Measurements from ENCODE around the gene CDH22. TPM values are rescaled to one million over a fixed set of nuclear protein-coding genes. Genes with fewer than 3 reads are reported as not detected.

Gene CDH22
- total and polyA plus RNA-seq, 5 experiments from 2014 or later = not detected

- Mint-ChIP-seq H3K9me3 (no peaks in the 10 kb centered on the region), H3K27me3 (peaks cover 47 to 86% (median 70%) of the 10 kb centered on the region in 5 donors), H3K27ac (no peak overlapping the region), H3K36me3 (peaks cover 0 to 4% (median 3%) of the 10 kb centered on the region in 3 donors), H3K4me3 (peak overlapping the region in 8 of 10 donors; percentile 3 to 78 (median 14)), H3K4me1 (peaks cover 13 to 19% (median 16%) of the 10 kb centered on the region in 4 donors)
- POLR2A ChIA-PET = no interaction called here
- ATAC-seq (no peak), DNase-seq (no peak)
Measured at GRCh38 chr20:46311719-46312074, 3.4 kb upstream of the CDH22 start.

DNA sequence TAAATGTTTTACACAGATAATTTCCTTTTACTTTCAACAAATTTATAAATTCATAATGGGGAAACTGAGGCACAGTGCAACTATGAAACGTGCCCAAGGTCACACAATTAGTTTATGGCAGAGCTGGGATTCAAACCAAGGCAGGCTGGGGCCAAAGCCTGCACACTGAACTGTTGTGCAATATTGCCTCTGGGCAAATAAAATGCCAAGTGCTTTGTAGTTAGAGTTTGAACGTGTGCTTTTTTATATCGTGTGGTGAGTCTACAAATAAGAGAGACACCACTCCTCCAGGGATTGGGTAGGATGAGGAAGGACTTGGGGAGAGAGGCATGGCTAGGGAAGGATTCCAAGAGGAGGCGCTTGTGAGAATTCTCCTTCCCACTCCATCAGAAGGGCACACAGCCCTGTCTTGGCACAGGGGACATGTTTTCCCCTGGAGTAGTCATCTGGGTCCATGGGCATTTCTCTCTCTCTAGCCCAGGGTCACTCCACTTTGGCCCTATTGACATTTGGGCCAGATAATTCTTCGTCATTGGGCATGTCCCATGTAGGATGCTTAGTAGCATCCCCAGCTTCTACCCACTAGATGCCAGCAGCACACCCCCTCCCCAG is 2.8 kb upstream of the CDH22 start:
- Mint-ChIP-seq H3K4me3 (peak overlapping the region in 1 of 10 donors; percentile 15), H3K27me3 (peaks cover 49 to 85% (median 71%) of the 10 kb centered on the region in 5 donors), H3K36me3 (peaks cover 0 to 4% (median 3%) of the 10 kb centered on the region in 3 donors), H3K27ac (no peak overlapping the region), H3K9me3 (no peaks in the 10 kb centered on the region), H3K4me1 (peaks cover 15 to 19% (median 18%) of the 10 kb centered on the region in 4 donors)
- DNase-seq (no peak), ATAC-seq (no peak)
- POLR2A ChIA-PET = no interaction called here

DNA sequence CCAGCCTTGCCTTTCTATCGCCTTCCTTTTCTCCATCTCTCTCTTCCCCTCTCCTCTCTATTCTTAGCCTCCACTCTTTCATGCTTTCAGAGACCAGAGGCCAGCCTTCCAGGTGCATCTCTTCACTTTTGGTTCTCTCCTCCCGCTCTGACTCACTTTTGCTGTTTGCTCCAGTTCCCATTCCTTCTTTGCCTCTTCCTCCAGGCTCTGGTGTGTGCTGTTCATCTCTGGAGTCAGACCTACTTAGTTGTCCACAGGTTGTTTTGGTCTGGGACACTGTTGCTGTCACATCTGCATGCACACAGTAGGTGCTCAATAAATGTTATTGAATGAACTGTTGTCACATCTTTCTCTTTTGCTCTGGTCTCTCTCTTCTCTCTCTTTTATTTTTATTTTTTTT is 1.6 kb upstream of the CDH22 start:
- Mint-ChIP-seq H3K9me3 (no peaks in the 10 kb centered on the region), H3K27ac (peak overlapping the region in 1 of 10 donors; percentile 38), H3K4me3 (peak overlapping the region in 9 of 10 donors; percentile 9 to 60 (median 34)), H3K27me3 (peaks cover 46 to 82% (median 66%) of the 10 kb centered on the region in 5 donors), H3K4me1 (peaks cover 15 to 19% (median 18%) of the 10 kb centered on the region in 4 donors), H3K36me3 (peaks cover 0 to 4% (median 0%) of the 10 kb centered on the region in 3 donors)
- DNase-seq (no peak), ATAC-seq (no peak)
- POLR2A ChIA-PET = no interaction called here

- ATAC-seq = no peak
- peaks cover 39 to 80% (median 66%) of the 10 kb centered on the region in 5 donors for H3K27me3 Mint-ChIP-seq
- peak overlapping the region in 1 of 10 donors; percentile 24 for H3K4me3 Mint-ChIP-seq
- H3K9me3 Mint-ChIP-seq = no peaks in the 10 kb centered on the region
- no peak for DNase-seq
- POLR2A ChIA-PET = interaction anchor here (1.4 kb wide), 1 partner anchor 99 kb away, joined by 6 read pairs; the partner anchor contains the start of gene ELMO2
- no peak overlapping the region for H3K27ac Mint-ChIP-seq
- peaks cover 0 to 4% (median 0%) of the 10 kb centered on the region in 3 donors for H3K36me3 Mint-ChIP-seq
- peaks cover 14 to 19% (median 18%) of the 10 kb centered on the region in 4 donors for H3K4me1 Mint-ChIP-seq
Measured at GRCh38 chr20:46307999-46308257, 370 bp downstream of the CDH22 start.

GRCh38 chr20:46307139-46307998 is 929 bp downstream of the CDH22 start:
- Mint-ChIP-seq H3K36me3 (peaks cover 0 to 4% (median 0%) of the 10 kb centered on the region in 3 donors), H3K4me3 (peak overlapping the region; percentile 40 to 86 (median 73)), H3K4me1 (peaks cover 12 to 19% (median 18%) of the 10 kb centered on the region in 4 donors), H3K27ac (no peak overlapping the region), H3K27me3 (peaks cover 42 to 81% (median 64%) of the 10 kb centered on the region in 5 donors), H3K9me3 (no peaks in the 10 kb centered on the region)
- DNase-seq (peak; percentile 60 to 86 (median 75)), ATAC-seq (peak; percentile 83 to 87)
- POLR2A ChIA-PET = interaction anchor here (0.6 to 1.4 kb wide), 2 partner anchors 57 to 99 kb away, joined by 3 to 6 read pairs; partner anchors contain the start of gene ELMO2

- H3K27ac Mint-ChIP-seq = no peak overlapping the region
- H3K27me3 Mint-ChIP-seq = peaks cover 37 to 76% (median 60%) of the 10 kb centered on the region in 5 donors
- H3K9me3 Mint-ChIP-seq = no peaks in the 10 kb centered on the region
- ATAC-seq = no peak
- DNase-seq = no peak
- H3K4me1 Mint-ChIP-seq = peaks cover 6 to 13% (median 12%) of the 10 kb centered on the region in 4 donors
- peak overlapping the region; percentile 40 to 86 (median 73) for H3K4me3 Mint-ChIP-seq
- POLR2A ChIA-PET = interaction anchor here (0.6 to 1.4 kb wide), 2 partner anchors 57 to 100 kb away, joined by 3 to 6 read pairs; partner anchors contain the start of gene ELMO2
- H3K36me3 Mint-ChIP-seq = peaks cover 0 to 4% (median 0%) of the 10 kb centered on the region in 3 donors
Measured at GRCh38 chr20:46306743-46307138, 1.6 kb downstream of the CDH22 start.

DNA sequence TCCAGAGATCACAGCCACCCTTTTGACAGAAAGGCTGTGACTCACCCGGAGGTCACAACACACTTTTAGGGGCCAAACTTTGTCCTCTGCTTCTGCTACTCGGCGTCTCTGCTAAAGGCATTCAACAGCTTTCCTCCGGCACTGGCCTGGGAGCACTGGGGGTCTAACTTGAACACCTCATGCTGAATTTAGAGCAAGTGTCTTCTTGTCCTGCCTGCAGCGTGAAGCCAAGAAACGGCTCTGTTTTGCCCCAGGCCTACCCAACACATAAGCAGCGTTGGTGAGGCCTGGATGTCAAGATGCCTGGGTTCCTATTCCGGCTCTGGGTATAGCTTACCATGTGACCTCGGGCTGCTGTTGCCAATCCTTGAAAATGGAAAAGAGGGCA is 2.3 kb downstream of the CDH22 start:
- DNase-seq (no peak), ATAC-seq (no peak)
- Mint-ChIP-seq H3K4me1 (peaks cover 5 to 13% (median 11%) of the 10 kb centered on the region in 4 donors), H3K27ac (peak overlapping the region in 1 of 10 donors; percentile 54), H3K36me3 (peaks cover 0 to 4% (median 0%) of the 10 kb centered on the region in 3 donors), H3K27me3 (peaks cover 36 to 68% (median 53%) of the 10 kb centered on the region in 5 donors), H3K4me3 (peak overlapping the region in 2 of 10 donors; percentile 55 to 73), H3K9me3 (no peaks in the 10 kb centered on the region)
- POLR2A ChIA-PET = no interaction called here

DNA sequence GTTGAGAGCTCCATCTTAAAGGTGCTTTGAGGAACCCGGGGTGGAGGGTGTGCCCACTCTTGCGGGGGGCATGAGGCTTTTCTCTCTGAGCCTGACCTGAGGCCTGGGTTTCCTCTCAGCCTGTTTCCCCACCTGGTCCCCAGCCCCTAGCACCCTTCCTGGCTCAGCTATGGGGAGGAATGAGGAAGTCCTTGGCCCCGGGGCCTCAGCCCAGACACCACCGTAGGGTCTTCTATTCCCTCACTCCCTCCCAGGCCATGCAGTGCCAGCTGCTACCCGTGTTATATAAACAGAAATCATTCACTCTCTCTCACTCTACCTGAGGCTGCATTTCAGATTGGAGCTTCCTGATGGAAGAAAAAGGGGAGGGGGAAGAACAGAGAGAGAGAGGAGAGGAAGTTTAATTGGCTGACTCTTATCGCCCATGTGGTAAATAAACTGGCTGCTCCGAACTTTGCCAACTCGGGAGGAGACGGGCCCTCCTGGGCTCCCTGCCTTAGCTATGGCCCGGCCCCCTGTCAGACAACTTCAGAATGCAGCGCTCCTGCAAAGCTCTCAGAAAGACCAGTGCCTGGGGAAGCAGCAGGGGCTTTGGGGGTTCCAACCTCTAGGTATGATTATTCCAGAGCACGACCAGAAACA is 2.8 kb downstream of the CDH22 start:
- H3K27me3 Mint-ChIP-seq = peaks cover 33 to 63% (median 51%) of the 10 kb centered on the region in 5 donors
- no peak for DNase-seq
- ATAC-seq = no peak
- POLR2A ChIA-PET = no interaction called here
- peaks cover 5 to 13% (median 11%) of the 10 kb centered on the region in 4 donors for H3K4me1 Mint-ChIP-seq
- H3K27ac Mint-ChIP-seq = no peak overlapping the region
- peaks cover 0 to 4% (median 0%) of the 10 kb centered on the region in 3 donors for H3K36me3 Mint-ChIP-seq
- peak overlapping the region in 1 of 10 donors; percentile 18 for H3K4me3 Mint-ChIP-seq
- no peaks in the 10 kb centered on the region for H3K9me3 Mint-ChIP-seq

GRCh38 chr20:46304852-46305251 is 3.4 kb downstream of the CDH22 start:
- POLR2A ChIA-PET = no interaction called here
- Mint-ChIP-seq H3K9me3 (no peaks in the 10 kb centered on the region), H3K4me3 (no peak overlapping the region), H3K27me3 (peaks cover 27 to 59% (median 49%) of the 10 kb centered on the region in 5 donors), H3K4me1 (peaks cover 5 to 13% (median 10%) of the 10 kb centered on the region in 4 donors), H3K27ac (no peak overlapping the region), H3K36me3 (peaks cover 0 to 2% (median 0%) of the 10 kb centered on the region in 3 donors)
- DNase-seq (no peak), ATAC-seq (no peak)

DNA sequence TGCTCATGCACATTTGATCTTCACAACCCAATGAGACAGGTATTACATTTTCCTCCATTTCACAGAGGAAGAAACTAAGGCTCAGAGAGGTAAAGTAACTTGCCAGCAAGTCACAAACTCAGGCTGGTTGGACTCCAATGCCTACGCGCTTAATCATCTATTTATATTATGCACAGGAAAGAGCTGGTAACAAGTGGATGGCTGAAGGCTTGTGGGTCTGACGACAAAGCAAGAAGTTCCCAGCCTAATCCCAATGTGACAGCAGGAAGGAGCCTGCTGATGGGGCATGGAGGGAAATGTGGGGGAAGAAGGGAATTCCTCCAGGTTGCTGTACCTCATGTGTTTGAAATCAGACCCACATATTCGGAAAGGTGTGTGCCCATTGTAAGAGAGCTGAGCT is 3.9 kb downstream of the CDH22 start:
- ATAC-seq = no peak
- POLR2A ChIA-PET = no interaction called here
- Mint-ChIP-seq H3K4me3 (no peak overlapping the region), H3K27me3 (peaks cover 23 to 54% (median 44%) of the 10 kb centered on the region in 5 donors), H3K9me3 (no peaks in the 10 kb centered on the region), H3K36me3 (no peaks in the 10 kb centered on the region), H3K27ac (no peak overlapping the region), H3K4me1 (peaks cover 5 to 10% (median 7%) of the 10 kb centered on the region in 4 donors)
- DNase-seq = no peak

DNA sequence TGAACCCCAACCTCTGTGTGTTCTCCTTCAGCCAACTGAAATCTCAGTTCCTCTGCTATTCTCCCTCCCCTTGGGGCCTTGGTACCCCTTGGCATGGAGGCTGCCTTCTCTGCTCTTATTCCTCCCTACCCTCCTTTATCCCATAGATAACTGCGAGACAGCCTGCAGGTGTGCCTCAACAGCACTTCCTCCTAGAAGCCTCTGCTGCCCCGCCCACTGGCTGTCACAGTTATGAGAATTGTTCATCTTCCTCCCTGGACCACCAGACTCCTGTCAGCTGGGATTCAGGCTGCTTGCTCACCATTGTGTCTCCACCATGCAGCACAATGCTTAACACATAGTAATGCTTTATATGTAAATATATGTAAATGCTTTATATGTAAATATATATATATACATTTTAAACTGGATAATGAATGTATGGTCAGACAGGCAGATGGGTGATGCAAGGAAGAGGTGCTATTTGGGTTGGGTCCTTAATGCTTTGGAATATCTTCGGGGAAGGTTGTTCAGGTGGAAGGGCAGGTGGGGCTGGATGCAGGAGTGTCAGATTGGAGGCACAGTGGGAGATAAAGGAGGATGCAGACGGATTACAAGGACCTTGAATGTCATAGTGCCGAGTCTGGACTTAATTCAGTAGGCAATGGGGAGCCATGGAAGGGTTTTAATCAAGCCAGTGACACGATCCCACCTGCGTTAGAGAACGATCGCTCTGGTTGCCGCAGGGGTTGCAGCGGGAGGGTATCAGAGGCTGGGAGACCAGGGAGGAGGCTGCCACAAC is 4.9 kb downstream of the CDH22 start:
- H3K4me3 Mint-ChIP-seq = no peak overlapping the region
- POLR2A ChIA-PET = no interaction called here
- ATAC-seq (no peak), DNase-seq (no peak)
- H3K27me3 Mint-ChIP-seq = peaks cover 19 to 57% (median 48%) of the 10 kb centered on the region in 5 donors
- no peaks in the 10 kb centered on the region for H3K36me3 Mint-ChIP-seq
- H3K9me3 Mint-ChIP-seq = no peaks in the 10 kb centered on the region
- H3K4me1 Mint-ChIP-seq = peaks cover 0 to 5% (median 4%) of the 10 kb centered on the region in 4 donors
- no peak overlapping the region for H3K27ac Mint-ChIP-seq

GRCh38 chr20:46302106-46302505 is 6.2 kb downstream of the CDH22 start:
- peaks cover 22 to 70% (median 55%) of the 10 kb centered on the region in 5 donors for H3K27me3 Mint-ChIP-seq
- POLR2A ChIA-PET = no interaction called here
- no peak overlapping the region for H3K4me3 Mint-ChIP-seq
- H3K4me1 Mint-ChIP-seq = peaks cover 0 to 4% (median 3%) of the 10 kb centered on the region in 4 donors
- ATAC-seq (no peak), DNase-seq (no peak)
- no peaks in the 10 kb centered on the region for H3K36me3 Mint-ChIP-seq
- H3K9me3 Mint-ChIP-seq = no peaks in the 10 kb centered on the region
- no peak overlapping the region for H3K27ac Mint-ChIP-seq
